Endothelial cell of umbilical vein (primary cell): ENCODE measurements around the gene TMEM167A.

Experiments used
- EZH2 ChIP-seq: IDR thresholded peaks from 2 replicates; pipeline ENCODE4 v1.6.1; 2012; ENCODE audit warnings: borderline replicate concordance, low read depth, mild to moderate bottlenecking, moderate library complexity, low read length, inconsistent platforms; ENCODE audit not compliant: severe bottlenecking
- TF ChIP-seq, protein P1 (sequence below), 2 donors: IDR thresholded peaks; 1 replicate in 1 of 2; 2 replicates in 1 of 2; pipeline ENCODE4 v1.5.1; 2011; ENCODE audit warnings: low read length in 2 of 2, mild to moderate bottlenecking in 2 of 2, moderate library complexity in 2 of 2, control low read depth in 1 of 2, inconsistent platforms in 1 of 2, low read depth in 1 of 2; ENCODE audit not compliant: insufficient read depth in 1 of 2; ENCODE audit errors: extremely low read depth in 1 of 2

DNA sequence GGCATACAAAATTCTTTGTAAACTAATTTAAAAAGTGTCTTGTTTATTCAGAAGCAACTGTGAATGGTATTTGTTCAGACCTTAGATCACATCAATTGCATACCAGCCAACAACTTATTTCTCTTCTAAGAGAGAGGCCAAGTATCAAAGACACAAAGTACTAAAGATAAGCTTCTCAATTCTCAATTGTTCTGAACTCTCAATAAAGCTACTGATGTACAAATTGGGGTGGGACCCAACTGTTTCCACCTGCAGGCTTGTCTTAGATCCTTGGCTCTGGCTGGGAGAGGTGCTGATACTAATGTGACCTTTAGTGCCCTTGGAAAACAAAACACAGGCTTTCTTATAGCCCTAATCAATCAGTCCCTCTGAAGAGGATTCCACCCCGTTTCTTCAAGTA is 22.3 kb upstream of the TMEM167A start:
- TF ChIP-seq, protein P1, sequence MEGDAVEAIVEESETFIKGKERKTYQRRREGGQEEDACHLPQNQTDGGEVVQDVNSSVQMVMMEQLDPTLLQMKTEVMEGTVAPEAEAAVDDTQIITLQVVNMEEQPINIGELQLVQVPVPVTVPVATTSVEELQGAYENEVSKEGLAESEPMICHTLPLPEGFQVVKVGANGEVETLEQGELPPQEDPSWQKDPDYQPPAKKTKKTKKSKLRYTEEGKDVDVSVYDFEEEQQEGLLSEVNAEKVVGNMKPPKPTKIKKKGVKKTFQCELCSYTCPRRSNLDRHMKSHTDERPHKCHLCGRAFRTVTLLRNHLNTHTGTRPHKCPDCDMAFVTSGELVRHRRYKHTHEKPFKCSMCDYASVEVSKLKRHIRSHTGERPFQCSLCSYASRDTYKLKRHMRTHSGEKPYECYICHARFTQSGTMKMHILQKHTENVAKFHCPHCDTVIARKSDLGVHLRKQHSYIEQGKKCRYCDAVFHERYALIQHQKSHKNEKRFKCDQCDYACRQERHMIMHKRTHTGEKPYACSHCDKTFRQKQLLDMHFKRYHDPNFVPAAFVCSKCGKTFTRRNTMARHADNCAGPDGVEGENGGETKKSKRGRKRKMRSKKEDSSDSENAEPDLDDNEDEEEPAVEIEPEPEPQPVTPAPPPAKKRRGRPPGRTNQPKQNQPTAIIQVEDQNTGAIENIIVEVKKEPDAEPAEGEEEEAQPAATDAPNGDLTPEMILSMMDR (IDR thresholded peaks at IDR 0.05; ENCODE audit: extremely low read depth in 1 of 2, insufficient read depth in 1 of 2, low read depth in 1 of 2, low read length in 2 of 2): no peak
- no peak for TF ChIP-seq EZH2
